GM21619 (cell line): ENCODE results near the gene HAO1.
A peak's percentile ranks its signal among the peaks of the same experiment; 100 is the strongest.

ENCODE experiments used
- ATAC-seq: cut with Tn5 transposase; IDR thresholded peaks from one replicate; pipeline ENCODE4 v1.9.1; 2021; ENCODE audit not compliant: unreplicated experiment

Gene HAO1

GRCh38 chr20:7930343-7930742 lies 9.9 kb downstream of the HAO1 start:
- ATAC-seq, result no peak

DNA sequence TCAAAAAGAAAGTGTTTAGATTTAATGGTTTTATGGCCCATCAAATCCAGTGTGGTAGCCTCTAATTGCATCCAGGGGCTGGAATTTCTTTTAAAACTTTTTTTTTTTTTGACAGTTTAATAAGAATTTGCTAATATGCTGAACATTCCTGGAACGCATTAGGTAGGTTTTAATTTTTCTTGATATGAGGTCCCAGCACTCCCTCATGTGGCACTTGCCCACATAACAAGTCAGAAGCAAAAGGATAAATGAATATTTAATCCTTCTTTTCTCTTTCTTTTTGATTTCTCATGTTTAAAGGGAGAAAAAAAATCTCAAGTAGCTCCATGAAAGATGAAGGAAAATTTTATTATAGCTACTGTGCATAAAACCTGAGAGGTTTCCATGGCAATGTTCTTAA lies 13.5 kb downstream of the HAO1 start:
- ATAC-seq, result no peak

DNA sequence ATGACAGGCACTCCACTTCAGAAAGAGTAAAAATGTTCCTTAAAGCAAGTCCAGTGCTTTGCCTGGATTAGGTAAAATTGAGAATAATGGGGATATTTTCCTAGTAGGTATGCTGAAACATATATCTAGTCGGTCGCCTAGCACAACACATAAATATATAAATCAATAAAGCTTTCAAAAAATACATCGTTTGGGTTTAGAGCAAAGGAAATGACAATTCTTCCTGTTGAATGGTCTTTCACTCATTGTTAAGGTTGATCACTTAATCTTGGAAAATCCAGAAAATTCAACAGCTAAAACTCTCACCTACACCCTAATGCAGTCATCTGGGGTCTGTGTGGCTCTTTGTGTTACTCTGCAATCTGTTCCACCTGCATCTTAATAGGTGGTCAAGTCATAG lies 13.9 kb downstream of the HAO1 start:
- no peak for ATAC-seq

DNA sequence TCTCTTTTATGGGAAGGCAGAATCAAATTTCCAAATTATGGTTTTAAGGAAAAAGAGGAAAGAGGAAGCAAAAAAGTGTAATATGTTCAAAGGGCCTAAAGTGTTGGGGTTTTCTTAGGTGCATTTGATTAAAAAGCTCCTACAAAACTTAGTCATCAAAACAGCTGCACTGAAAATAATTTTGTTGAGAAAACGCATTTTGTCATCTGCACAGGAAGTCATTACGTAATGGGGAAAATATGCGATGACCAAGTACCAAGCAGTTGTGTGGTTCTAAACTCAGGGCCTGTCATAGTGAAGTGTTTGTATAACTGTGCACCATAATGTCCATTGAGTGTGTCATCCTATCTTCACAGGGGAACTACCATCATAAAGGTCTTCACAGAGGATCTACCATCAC lies 15.6 kb downstream of the HAO1 start:
- no peak for ATAC-seq

DNA sequence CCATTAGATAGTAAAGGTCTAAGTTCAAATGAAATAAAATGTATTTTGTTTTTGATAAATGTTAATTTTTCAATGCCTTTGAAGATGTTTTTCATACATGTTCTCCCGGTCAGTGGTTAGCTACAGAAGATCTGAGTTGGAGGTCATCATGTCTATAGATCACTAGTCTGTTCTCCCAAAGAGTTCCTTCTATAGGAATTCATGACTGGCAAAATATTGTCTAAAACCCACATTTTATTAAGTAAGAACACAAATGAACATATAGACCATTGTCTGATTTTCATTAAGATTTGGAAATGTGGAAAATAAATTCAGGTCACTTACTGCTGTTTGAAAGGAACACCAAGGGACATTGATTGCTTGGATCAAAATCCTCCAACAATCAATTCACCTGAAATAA lies 23.6 kb downstream of the HAO1 start:
- no peak for ATAC-seq

DNA sequence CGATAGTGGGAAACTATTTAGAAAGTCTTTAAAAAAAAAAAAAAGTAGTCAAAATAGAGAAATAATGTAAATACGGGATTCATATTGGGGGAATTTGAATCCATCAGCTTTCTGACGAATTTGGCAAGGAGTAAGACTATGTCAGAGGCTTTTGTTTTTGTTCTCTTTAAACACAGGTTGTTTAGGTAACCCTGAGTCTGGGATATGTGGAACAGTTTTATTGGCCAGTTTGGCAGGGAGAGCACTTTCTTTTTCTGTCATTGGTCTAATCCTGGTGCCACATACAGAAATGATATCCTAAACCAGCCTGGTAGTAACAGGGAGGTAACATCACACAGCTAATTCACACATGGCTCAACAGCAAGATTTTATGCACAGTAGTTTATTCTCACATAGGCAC lies 27.7 kb downstream of the HAO1 start:
- no peak for ATAC-seq

GRCh38 chr20:7911586-7912330 lies 28.5 kb downstream of the HAO1 start:
- ATAC-seq, result no peak

GRCh38 chr20:7908905-7909304 lies 31.4 kb downstream of the HAO1 start:
- ATAC-seq, result no peak

DNA sequence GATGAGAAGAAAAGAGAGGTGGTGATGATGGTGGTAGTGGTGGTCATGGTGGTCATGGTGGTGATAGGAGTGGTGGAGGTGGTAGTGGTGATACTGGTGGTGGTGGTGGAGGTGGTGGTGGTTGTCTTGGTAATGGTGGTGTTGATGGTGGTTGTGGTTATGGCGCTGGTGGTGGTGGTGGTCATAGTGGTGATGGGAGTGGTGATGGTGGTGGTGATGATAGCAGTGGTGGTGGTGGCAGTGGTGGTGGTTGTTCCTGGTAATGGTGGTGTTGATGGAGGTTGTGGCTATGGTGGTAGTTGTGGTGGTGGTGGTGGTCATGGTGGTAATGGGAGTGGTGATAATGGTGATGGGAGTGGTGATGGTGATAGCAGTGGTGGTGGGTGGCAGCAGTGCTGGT lies 36.8 kb downstream of the HAO1 start:
- ATAC-seq, result no peak

GRCh38 chr20:7902879-7903278 lies 37.4 kb downstream of the HAO1 start:
- ATAC-seq, result no peak

DNA sequence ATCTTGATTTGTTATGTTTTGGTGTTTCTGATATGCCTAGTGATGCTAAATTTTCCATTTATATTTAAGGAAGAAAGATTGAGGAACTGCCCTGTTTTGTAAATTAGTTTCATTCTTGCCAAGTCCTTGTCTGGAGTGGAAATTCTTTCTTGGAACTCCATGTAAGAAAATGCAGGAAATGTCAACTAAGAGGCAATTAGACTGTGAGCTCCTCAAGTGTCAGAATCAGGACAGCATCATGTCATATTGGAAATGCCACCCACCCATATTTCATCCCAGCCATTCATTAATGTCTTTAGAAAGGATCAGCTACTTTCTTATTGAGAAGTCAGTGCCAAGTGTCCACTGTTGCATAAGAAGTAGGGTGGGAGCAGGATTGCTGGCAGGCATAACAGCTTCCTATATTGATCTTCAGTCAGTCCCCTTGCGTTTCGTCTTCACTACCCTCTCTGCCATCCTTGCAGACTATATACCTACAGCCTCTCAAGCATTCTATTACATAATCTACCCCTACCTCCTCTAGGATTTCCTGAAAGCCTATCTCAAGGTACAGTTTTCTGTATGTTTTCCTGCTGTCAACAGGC lies 42.4 kb downstream of the HAO1 start:
- no peak for ATAC-seq

DNA sequence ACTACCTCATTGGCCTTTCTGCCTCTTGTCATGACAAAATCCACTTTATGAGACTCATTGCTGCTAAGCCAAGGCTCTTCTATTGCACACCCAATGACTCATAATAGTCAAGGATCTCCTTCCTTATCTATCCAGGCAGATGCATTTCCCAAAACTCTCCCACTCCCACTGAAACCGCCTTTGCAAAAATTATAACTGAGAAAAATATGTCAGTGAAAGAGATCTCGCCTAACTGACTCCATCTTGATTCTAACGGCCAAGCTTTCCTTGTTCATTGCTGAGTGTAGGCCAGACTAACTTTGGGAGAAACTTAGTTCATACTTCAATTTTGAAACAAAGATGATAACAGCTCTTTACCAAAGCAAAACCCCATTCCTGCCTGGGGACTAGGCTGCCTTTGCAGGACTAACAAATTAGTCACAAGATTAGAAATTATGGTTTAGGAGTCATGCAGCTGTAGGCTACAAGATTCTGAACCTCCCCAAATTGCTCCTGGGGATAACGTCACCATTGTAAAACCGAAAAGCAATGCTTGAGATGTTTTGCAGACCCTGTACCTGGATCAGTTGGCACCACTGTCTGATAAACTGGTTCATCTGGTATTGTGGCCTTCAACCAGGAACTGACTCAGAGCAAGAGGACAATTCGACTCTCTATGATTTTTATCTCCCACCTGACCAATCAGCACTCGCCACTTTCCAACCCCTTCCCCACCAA lies 47.1 kb downstream of the HAO1 start:
- ATAC-seq, result no peak

GRCh38 chr20:7891705-7892104 lies 48.6 kb downstream of the HAO1 start:
- no peak for ATAC-seq

DNA sequence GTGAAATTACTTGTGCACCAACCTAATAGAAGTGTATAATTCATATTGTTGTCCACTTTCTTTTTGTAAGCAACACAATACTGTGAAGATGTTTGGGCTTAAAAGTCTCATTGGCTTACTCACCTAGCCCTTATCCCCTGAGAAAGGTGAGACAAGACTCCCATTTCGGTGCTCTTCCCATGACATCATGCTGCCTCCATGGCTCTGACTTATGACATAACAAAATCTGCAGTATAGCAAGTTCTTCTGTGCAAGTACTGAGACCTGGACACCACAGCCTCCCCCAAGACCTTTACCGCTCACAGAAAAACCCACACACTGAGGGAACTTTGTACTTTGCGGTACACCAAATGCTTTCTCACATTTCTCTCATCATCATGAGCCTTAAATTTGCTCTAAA lies 50.5 kb downstream of the HAO1 start:
- ATAC-seq, result no peak

- no peak for ATAC-seq
Observed at GRCh38 chr20:7883741-7884140, 56.5 kb downstream of the HAO1 start.

DNA sequence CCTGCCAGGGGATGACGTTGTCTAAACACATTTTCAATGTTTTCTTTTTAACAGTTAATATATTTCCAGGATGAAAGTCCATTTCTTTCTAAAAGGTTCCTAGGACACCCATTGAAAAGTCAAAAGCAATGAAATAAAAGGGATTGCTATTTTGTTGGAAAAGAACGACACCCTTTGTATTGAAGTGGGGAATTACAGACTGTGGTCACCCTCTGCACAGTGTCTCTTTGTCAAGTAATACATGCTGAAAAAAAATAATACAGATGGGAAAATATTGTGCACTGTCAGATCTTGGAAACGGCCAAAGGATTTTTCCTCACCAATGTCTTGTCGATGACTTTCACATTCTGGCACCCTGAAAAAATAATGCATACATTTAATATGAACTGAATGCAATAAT lies 56.9 kb downstream of the HAO1 start:
- ATAC-seq, result no peak

GRCh38 chr20:7882076-7882475 lies 58.2 kb downstream of the HAO1 start:
- no peak for ATAC-seq

DNA sequence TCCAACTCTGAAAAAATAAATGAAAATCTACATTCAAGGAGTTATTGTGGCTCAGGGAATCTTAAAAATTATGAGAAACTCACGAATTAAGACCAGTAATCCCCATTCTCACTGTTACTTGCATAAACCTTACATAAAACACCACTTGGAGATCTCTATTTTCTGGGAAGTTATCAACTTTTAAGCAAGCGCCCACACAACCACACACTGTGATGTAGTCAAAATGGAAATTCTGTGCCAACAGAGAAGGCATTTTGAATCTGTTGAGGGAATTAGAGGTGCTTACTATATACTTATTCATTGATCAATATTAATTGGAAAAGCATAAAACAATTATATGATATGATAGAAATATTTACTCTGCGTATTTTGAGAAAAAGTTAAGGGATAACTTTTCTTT lies 58.7 kb downstream of the HAO1 start:
- ATAC-seq, result no peak

DNA sequence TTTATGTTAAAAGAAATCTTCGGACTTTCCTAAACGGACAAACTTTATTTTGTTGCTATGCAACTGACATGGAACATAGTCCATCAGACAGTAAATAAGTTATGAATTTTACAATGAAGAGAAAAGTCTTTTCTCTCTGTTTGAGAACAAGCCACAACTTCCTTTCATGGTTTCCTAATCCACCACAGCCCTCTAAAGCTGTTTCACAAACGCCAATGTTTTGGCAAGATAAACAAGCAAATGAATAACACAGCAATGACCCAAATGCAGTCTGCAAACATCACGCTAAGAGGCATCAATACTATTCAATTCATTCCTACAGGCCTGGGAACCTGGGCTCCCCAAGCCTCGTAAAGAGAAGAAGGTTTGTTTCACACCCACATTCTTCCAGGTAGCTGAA lies 60.4 kb downstream of the HAO1 start:
- peak; percentile 81 for ATAC-seq

GRCh38 chr20:7868108-7868507 lies 72.2 kb downstream of the HAO1 start:
- no peak for ATAC-seq

DNA sequence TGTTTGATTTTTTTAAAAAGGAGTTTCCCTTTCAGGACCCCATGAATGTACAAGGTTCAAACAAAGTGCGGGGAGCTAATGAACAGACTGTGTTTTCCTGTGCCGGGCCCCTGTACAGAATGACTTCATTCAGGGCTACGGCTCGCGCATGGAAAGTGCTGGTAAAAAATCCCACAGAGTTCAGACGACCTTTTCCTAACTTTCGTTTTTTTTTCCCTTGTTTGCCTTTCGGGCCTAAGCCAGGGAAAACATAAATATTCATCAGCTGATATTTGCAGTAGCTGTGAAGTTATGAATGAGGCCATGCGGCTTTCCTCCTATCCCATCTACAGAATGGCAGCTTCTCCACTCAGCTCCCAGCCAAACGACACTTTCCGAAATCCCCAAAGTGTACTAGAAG lies 74.0 kb downstream of the HAO1 start:
- no peak for ATAC-seq

DNA sequence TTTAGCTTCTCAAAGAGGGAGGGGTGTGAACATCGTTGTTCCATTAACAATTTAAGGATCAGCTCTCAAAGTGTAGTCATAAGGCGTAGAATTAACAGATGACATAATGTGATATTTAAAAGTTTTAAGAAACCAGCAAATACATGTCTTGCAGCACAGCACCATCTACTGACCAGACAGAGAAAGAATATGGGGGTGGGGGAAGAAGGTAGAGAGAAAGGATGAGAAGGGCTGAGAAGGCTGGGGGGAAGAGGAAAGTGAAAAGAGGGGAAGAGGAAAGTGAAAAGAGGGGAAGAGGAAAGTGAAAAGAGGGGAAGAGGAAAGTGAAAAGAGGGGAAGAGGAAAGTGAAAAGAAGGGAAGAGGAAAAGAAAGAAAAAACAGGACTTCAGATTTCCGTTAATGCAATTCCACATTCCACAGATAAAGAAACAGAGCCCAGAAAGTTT lies 80.9 kb downstream of the HAO1 start:
- ATAC-seq, result peak; percentile 53
